GM21381 (cell line): ENCODE data around the gene NRSN2.
"Not testable (repeated sequence)": the region's sequence is repeated elsewhere in the genome, so short reads cannot be mapped to it uniquely, and the experiment has no call there.

Source experiments
- ATAC-seq: cut with Tn5 transposase; IDR thresholded peaks from one replicate; pipeline ENCODE4 v1.9.1; 2021; ENCODE audit warnings: mild to moderate bottlenecking, moderate library complexity; ENCODE audit not compliant: unreplicated experiment

NRSN2 gene

DNA sequence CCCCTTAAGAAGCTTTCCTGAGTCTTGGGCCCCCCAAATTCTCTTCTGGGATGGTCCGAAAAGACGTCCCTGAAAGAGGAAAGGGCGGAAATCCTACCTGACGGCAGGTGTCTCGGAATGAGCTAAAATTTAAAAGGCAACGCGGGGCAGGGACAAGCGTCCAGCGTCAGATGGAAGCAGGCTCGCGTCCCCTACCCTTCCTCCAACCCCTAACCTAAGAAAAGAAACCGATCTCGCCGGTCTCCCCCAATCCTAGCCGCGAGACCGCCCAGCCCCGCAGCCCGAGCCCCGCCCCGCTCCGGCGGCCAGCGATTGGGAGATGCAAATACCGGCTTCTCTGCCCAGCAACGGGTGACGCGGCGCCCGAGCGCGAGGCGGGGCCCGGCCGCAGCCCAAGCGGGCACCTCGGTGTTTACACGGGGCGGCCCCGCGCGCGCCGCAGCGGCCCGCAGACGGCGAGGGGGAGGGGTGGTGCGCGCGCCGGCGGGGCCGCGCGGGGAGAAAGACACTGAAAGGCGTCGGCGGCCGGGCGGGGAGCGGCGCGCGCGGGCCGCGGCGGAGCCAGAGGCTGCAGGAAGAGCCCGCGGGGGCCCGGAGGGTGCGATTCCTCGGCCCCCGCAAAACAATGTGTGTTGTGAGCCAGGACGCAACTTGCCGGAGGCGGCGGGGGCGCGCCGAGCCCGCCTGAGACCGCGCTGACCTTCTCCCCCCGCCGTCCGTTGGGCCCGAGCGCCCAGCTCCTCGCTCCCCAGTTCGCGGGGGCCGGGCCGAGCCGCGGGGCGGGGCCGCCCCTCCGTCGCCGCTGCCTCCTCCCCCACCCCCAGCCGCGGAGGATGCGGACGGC, 21.6 kb upstream of the NRSN2 start, which contains the start of gene SOX12:
SOX12 (plus strand) TSS at position 508 of the 844 bp plus-strand sequence. CDS start 373 bp downstream, outside the sequence.
- peak; percentile 69 for ATAC-seq

DNA sequence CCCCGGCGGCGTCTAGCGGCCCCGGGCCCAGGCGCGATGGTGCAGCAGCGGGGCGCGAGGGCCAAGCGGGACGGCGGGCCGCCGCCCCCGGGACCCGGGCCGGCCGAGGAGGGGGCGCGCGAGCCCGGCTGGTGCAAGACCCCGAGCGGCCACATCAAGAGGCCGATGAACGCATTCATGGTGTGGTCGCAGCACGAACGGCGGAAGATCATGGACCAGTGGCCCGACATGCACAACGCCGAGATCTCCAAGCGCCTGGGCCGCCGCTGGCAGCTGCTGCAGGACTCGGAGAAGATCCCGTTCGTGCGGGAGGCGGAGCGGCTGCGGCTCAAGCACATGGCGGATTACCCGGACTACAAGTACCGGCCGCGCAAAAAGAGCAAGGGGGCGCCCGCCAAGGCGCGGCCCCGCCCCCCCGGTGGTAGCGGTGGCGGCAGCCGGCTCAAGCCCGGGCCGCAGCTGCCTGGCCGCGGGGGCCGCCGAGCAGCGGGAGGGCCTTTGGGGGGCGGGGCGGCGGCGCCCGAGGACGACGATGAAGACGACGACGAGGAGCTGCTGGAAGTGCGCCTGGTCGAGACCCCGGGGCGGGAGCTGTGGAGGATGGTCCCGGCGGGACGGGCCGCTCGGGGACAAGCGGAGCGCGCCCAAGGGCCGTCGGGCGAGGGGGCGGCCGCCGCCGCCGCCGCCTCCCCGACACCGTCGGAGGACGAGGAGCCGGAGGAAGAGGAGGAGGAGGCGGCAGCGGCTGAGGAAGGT, 20.8 kb upstream of the NRSN2 start:
- ATAC-seq: no peak

DNA sequence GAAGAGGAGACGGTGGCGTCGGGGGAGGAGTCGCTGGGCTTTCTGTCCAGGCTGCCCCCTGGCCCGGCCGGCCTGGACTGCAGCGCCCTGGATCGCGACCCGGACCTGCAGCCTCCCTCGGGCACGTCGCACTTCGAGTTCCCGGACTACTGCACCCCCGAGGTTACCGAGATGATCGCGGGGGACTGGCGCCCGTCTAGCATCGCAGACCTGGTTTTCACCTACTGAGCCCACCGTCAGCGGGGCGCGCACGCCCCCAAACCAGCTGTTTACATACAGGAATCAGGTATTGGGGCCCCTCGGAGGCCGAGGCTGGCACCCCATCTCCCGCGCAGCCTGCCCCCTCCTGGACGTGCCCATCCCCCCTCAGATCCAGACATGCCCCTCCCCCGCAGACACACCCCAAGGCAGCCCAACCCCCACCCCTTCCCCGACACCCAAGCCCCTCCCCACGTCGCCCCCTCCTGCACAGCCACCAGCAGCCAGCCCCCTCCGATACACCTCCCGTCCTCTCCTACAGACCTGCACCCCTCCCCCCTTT, 20.2 kb upstream of the NRSN2 start:
- ATAC-seq: no peak

DNA sequence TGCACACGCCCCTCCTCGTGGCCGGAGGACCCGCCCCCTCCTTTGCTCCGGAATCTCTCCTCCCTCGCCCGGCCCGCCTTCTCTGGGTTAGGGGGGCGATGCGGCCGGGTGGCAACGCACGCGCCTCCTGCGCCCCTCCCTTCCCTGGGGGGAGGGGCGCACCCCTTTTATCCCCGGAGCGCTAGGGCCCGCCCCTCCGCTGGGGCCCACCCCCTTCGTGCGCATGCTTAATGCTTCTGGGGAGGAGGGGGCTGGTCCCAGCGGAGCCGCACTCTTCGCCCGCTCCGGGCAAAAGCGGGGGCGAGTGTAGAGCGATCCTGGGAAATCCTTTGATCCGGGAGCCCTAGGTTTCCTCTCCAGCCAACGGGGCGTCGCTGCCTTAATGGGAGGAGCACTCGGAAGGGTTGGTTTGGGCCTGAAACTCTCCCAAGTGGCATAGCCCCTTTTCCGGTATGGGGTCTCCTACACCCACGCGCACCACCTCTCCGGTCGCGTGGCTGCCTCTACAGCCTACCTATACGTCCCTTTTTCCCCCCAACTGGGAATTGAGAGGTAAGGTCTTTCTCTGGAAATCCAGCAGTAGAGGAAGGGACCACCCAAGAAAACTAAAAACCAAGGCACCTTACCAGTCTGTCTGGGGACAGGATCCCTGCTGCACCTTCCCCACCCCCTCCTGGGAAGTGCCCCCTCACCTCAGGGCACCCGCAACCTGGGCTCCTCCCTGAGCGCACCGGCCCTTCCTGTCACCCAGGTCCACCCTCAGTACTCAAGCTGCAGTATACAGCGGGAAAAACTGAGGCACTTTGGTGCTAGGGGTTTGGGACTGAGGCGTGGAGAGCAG, 19.5 kb upstream of the NRSN2 start:
- ATAC-seq: no peak

DNA sequence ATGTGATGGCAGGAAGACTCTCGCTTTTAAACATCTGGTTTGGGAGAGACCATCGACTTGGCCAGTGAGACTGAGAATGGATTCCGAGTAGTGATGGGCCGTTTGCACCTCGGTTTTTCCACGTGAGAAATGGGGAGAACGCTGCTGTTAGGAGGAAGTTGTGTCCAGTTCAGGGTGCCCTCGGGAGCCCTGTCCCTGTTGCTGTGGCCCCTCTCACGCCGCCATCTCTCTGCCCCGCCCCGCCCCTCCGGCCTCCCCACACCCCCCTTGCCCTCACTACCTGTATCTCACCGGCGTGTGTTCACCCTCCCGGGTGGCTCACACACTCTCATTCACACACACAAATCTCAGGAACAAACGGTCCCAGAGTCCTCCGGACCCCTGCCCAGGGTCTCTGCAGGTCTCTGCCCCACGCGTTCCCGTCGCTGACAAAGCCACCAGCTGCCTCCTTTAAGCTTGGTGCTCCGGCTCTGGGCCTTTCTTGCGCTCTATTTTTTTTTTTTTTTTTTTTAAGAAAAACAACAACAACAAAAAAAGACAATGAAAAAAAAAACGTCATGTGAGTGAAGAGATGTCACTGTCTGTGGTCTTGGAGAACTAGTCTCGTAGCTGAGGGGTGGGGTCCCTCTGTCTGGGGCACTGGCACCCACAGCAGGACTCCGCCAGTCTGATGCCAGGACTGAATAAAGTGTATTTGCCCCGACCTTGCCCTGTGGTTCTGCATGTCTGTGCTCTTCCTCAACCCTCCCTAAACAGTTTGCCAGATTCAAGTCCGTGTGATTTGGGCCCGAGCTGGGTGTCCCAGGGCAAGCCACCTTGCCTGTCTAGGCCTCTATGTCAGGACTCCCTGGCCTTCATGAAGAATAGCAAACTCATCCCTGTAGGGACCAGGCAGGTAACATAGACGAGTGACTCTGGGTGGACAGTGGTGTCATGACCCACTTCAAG, 18.6 kb upstream of the NRSN2 start:
- no peak for ATAC-seq

DNA sequence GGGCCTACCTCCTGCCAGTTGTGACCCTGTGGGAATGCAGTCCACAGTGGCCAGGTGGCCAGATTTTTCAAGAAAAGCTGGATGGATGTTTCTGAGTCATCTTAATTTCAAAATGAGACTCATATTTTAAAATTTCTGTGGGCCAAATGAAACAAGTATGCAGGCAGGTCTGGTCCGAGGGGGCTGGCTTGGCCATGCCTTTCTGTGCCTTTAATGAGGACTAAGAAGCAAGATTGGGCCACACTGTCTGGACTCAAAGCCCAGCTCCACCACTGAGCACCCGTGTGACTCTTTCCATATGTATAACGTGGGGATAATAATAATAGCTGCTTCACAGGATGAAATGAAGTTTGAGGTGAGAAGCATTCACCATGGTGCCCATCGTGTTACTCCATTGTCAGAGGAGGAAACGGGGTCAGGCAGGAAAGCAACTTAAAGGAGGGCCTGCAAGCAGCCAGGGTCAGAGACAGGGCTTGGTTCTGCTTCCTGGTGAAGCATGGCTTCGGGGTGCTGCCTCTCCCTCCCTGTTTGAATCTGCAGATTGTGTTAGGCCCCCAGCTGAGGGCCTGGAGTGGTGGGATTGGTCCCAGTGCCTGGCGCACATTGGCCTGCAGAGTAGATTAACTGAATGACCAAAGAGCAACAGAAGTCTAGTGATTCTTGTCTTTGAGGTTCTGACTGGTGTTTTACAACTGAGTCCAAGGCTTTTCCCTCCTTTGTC, 17.8 kb upstream of the NRSN2 start:
- ATAC-seq: no peak

DNA sequence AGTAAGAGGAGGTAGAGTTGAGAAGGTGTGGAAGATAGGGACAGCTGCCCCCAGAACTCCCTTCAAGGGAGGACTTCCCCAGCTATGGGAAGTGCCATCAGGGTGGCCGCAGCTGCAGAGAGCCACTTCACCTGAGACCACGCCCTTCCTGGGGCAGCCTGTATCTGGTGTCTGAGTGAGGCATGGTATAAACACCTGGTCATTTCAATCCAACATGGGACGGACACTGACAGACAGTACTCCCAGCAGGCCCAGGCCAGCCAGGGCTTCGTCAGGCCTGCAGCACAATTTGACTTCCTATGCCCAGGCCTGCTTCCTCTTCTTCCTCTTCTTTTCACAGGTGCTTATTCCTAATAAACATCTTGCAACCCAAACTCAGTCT, 17.1 kb upstream of the NRSN2 start:
- no peak for ATAC-seq

DNA sequence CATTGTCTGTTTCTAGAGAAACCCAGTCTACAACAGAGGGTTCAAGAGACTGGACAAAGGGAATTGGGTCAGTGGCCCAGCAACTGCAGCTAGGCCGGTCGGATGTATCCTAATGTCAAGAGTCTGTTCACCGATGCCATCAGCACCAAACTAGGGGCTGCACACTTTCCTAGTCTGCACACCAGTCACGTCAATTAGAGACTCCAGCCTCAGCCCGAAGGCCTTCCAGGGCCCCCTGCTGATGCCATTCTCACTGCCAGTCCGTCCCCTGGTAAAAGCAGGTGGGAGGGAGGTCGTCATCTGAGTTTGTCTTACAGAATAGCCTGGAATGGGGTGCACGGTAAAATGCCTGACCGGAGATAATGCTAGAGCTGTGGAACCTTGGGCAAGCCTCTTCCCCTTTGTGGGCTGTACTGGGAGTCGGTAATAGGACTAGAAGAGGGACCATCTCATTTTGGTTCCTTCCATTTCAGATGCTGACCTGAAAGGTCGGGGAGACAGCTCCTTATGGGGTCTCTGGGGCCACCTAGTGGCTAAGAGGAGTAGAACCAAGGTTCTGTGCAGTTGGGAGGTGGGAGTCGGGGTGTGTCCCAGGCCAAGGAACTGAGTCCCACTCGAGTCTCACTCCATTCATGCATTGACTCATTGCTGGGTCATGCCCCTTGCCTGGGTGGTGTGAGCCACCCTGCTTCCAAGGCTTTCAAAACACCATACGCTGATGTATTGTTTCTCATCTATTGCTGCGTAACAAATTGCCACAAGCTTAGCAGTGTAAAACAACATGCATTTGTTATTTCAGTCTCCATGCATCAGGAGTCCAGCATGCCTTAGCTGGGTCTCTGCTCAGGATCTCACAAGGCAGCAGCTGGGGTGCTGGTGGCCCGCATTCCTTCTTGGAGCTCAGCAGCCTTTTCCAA, 16.4 kb upstream of the NRSN2 start:
- no peak for ATAC-seq

DNA sequence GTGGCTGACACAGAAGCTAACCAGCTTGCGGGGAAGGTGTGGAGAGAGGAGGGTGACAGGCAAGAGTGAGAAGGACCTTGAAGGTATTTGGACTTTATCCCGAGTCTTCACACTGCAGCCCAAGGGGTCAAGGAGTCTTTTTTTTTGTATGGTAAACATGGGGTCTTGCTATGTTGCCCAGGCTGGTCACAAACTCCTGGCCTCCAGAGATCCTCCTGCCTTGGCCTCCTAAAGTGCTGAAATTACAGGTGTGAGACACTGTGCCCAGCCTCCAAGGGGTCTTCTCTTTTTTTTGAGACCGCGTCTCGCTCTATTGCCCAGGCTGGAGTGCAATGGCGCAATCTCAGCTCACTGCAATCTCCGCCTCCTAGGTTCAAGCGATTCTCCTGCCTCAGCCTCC, 12.3 kb upstream of the NRSN2 start:
- no peak for ATAC-seq

DNA sequence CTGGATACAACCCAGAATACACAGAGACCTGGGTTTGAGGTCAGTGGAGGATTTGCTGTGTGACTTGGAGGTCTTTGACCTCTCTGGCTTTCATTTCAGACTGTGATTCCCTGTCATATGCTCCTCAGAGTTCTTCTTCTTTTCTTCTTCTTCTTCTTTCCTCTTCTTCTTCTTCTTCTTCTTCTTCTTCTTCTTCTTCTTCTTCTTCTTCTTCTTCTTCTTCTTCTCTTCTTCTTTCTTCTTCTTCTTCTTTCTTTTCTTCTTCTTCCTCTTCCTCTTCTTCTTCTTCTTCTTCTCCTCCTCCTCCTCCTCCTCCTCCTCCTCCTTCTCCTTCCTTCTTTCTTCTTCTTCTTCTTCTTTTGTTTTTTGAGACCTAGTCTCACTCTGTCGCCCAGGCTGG, 10.9 kb upstream of the NRSN2 start:
- ATAC-seq: not testable (repeated sequence)

DNA sequence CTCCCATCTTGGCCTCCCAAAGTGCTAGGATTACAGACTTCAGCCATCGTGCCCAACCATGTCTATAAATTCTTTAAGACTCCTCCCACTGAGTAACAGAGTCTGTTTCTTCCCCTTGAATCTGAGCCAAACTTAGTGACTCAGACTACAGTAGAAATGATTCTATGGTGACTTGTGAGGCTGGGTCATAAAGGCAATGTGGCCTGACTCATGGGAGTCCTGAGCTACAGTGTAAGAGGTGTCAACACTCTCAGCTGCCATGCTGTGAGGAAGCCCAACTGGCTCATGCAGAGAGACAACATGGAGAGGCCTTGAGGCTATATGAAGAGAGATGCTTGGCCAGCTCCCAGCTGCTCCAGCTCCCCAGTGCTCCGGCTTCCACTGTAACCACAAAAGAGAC, 5.2 kb upstream of the NRSN2 start:
- ATAC-seq: no peak

DNA sequence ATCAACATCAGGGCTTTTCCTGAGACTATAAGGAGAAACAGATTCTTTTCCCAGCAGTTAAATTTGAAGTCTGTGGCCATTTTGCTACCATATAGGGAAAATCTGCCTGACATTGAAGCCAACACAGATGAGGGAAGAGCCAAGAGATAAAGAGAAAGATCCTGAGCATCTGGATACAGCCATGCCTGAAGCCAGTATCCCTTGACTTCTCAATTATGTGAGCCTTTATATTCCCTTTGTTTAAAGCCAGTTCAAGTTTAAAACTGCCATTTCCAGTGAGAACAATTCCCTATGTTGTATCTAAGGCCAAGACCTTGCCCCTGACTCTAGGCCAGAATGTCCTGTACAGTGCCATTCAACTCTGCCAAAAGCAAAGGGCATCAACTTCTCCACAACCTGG, 3.8 kb upstream of the NRSN2 start:
- ATAC-seq: no peak

DNA sequence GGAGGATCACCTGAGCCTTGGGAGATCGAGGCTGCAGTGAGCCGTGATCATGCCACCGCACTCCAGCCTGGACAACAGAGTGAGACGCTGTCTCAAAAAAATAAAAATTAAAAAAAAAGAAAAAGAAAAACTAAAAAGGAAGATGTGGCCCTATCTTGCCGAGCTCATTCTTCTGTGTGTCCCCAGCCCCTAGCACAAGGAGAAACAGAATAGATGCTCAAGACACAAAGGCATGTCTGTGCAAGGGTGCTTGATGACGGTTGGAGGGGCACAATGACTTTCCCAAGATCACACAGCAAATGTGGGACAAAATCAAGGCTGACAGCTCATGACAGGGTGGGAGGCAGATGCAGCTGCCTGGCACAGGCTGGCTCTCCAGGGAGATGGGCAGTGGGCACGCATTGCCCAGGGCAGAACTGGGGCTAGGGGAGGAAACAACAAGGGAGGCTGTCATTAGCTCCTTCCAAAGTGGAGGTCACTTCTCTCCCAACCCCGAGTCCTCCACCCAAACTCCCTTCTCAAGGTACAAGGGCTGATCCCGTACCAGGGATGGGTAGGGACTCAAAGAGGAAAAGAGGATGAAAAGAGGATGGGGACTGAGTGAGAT, 775 bp upstream of the NRSN2 start:
- ATAC-seq: no peak

DNA sequence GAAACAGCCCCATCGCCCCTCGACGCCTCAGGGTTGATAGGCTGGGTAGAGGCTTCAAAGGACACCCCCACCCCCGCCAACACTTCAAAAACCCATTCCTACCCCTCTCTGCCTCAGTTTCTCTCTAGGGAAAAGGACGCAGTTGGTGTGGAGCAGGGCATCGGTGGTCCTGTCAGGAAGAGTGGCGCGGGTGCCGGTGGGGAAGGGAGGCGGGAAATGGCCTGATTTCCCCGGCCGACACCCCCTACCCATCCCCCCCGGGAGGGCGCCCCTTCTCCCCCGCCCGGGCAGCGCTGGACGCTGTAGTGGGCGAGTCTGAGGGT, 367 bp downstream of the NRSN2 start:
- peak; percentile 7 for ATAC-seq

DNA sequence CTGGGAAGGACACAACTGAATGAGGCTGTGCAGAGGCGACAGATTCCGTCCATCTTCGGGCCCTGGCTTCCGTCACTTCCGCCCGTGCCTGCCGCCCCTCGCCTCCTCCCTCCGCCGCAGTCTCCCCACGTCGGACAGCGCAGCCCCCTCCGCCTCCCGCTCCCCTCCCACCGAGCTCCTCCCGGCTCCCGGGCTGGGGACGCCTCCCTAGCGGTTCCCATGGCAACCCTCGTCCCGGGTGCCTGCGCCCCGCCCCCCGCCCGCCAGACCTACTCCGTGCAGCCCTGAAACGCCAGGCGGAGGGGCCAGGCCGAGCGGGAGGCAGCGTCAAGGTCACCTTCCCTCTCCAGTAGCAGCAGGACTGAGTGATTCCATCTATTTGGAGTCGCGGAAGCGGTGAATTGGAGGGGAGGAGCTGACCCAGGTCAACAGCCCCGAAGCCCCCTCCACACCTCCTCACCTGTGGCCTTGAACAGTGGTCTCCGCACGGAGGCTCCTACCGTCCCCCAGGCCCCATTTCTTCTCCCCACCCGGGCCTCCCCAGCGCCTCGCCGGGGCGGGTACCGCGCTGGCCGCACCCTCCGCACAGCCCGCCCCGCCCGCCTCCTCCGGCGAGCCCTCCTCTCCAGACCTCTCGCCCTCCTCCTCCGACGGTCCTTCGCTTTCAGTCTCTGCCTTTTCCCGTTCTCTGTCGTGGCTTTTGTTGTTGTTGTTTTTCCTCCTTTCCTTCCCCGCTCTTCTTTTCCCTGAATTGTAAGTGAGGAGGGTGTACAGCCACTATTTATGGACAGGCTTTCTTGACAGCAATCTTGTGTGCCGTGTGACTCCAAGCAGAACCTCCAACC, 951 bp downstream of the NRSN2 start:
- peak; percentile 68 for ATAC-seq

DNA sequence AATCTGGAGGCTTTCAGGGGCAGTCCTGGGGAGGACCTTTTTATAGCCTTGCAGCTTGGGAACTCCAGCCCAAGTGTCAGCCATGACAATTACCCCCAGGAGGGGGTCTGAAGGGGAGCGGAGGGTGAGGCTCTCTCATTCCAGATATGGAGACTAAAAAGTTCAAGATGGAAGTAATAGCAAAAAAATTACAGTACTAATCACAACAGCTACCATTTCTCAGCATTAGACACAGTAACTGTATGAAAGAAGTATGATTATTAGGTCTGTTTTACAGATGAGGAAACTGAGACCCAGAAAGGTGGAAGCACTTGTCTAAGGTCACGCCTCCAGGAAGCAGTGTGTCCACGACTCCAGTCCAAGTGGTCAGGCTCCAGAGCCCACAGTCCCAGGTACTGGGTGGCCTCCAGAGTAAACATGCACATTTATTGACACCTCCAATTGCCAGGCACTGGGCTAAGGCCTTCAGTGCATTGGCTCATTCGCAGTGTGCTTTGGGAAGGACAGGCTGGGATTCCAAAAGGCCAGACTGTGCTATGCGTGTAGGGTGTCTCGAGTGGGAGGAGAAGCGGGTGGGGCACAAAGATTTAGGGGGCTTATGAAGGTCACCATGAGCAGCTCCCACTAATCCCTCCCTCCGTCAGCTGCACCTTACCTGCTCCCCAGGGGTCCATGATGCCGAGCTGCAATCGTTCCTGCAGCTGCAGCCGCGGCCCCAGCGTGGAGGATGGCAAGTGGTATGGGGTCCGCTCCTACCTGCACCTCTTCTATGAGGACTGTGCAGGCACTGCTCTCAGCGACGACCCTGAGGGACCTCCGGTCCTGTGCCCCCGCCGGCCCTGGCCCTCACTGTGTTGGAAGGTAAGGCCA, 2.3 kb downstream of the NRSN2 start:
- ATAC-seq: no peak
